Esophagus squamous epithelium (tissue), 4 donors: Measurements from ENCODE around the gene RNU7-1.

Source experiments
- POLR2A ChIP-seq, 4 donors: fragments of 450-650 bp; IDR thresholded peaks; one replicate each; pipeline ENCODE4 v1.6.1; 2017; ENCODE audit warnings: antibody characterized with exemption in 4 of 4, mild to moderate bottlenecking in 4 of 4, moderate library complexity in 3 of 4
- TF ChIP-seq, protein P1 (sequence below), 6 experiments: fragments of 450-650 bp in 4 of 6; fragments of 200-600 bp in 2 of 6; sonication (generic) in 2 of 6; IDR thresholded peaks; one replicate each; pipeline ENCODE4 v1.5.1; 2016 to 2019; ENCODE audit warnings: antibody characterized with exemption in 6 of 6, mild to moderate bottlenecking in 4 of 6, moderate library complexity in 4 of 6

DNA sequence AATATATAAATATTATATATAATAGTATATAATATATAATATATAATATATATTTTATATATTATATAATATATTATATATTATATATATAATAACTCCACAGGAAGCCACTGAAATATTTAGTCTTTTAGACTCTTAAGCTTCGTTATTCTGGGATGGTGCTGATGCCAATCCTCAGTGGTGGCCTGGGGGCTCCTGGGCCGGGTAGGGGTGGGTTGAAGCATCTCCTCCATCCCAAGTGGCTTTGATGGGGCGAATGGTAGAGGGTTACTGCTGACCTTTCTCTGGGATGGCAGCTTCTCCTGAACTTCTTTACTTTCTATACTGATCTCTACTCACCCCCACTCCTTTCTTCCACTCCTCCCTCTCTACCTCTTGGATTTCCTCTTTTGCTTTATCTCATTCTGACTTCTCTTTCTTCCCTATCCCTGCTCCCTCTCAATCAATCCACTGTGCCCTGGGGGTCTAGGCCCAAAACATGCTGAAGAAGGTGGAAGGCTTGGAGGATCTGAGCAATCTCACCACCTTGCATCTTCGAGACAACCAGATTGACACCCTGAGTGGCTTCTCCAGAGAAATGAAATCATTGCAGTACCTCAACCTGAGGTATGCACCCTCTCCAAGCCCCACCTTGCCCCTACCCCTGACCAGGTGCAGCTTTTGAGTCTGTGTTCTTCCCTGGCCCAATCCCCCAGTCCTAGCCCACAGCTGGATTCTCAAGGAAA lies 34.0 kb upstream of the RNU7-1 start:
- TF ChIP-seq, protein P1, sequence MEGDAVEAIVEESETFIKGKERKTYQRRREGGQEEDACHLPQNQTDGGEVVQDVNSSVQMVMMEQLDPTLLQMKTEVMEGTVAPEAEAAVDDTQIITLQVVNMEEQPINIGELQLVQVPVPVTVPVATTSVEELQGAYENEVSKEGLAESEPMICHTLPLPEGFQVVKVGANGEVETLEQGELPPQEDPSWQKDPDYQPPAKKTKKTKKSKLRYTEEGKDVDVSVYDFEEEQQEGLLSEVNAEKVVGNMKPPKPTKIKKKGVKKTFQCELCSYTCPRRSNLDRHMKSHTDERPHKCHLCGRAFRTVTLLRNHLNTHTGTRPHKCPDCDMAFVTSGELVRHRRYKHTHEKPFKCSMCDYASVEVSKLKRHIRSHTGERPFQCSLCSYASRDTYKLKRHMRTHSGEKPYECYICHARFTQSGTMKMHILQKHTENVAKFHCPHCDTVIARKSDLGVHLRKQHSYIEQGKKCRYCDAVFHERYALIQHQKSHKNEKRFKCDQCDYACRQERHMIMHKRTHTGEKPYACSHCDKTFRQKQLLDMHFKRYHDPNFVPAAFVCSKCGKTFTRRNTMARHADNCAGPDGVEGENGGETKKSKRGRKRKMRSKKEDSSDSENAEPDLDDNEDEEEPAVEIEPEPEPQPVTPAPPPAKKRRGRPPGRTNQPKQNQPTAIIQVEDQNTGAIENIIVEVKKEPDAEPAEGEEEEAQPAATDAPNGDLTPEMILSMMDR (IDR thresholded peaks at IDR 0.05) = no peak
- no peak for TF ChIP-seq POLR2A (IDR thresholded peaks at IDR 0.05)
